DOHH2 (cell line): ENCODE measurements around the gene LUC7L2.

Source experiments
- H3F3A ChIP-seq: fragments of 200-600 bp; sonication (generic), shearing (Covaris generic); 2 replicates; pipeline ENCODE4 v1.6.0; 2016; ENCODE audit warnings: antibody characterized with exemption, mild to moderate bottlenecking; ENCODE audit not compliant: control insufficient read depth, insufficient read depth
- H3K27ac ChIP-seq: fragments of 200-600 bp; sonication (generic); 2 replicates; pipeline ENCODE4 v1.5.1; 2014; ENCODE audit warnings: low read depth, mild to moderate bottlenecking, low read length, moderate library complexity
- H3K27me3 ChIP-seq: fragments of 200-600 bp; sonication (generic); 2 replicates; pipeline ENCODE4 v1.6.1; 2014; ENCODE audit warnings: mild to moderate bottlenecking, low read length, mixed read lengths; ENCODE audit not compliant: control insufficient read depth
- H3K36me3 ChIP-seq: fragments of 200-600 bp; sonication (generic); 2 replicates; pipeline ENCODE4 v1.6.1; 2014; ENCODE audit warnings: mild to moderate bottlenecking, low read length, moderate library complexity, mixed read lengths; ENCODE audit not compliant: control insufficient read depth
- H3K4me1 ChIP-seq: fragments of 200-600 bp; sonication (generic); 2 replicates; pipeline ENCODE4 v1.6.1; 2014; ENCODE audit warnings: mild to moderate bottlenecking, low read length, mixed read lengths; ENCODE audit not compliant: control insufficient read depth
- H3K4me2 ChIP-seq: fragments of 200-600 bp; sonication (generic); 2 replicates; pipeline ENCODE4 v1.6.0; 2014; ENCODE audit warnings: mild to moderate bottlenecking, low read length, moderate library complexity
- H3K4me3 ChIP-seq: fragments of 200-600 bp; sonication (generic); 2 replicates; pipeline ENCODE4 v1.5.1; 2014; ENCODE audit warnings: mild to moderate bottlenecking, low read length, mixed read lengths
- H3K79me2 ChIP-seq: fragments of 200-600 bp; sonication (generic); 2 replicates; pipeline ENCODE4 v1.6.1; 2014; ENCODE audit warnings: mild to moderate bottlenecking, low read length, mixed read lengths; ENCODE audit not compliant: control insufficient read depth
- H3K9me2 ChIP-seq: fragments of 200-600 bp; sonication (generic); replicated peaks from 2 replicates; pipeline ENCODE4 v1.6.1; 2014; ENCODE audit warnings: mild to moderate bottlenecking, low read length, mixed read lengths; ENCODE audit not compliant: control insufficient read depth
- H3K9me3 ChIP-seq: fragments of 200-600 bp; sonication (generic); 2 replicates; pipeline ENCODE4 v1.6.1; 2014; ENCODE audit warnings: antibody characterized with exemption, low read length, mixed read lengths; ENCODE audit not compliant: control insufficient read depth, insufficient read depth
- H4K20me1 ChIP-seq: fragments of 200-600 bp; sonication (generic); 2 replicates; pipeline ENCODE4 v1.6.0; 2014; ENCODE audit warnings: low read depth, mild to moderate bottlenecking, antibody characterized with exemption, low read length, moderate library complexity; ENCODE audit not compliant: control insufficient read depth, insufficient read depth
- EZH2phosphoT487 ChIP-seq: fragments of 200-600 bp; sonication (generic); IDR thresholded peaks from 2 replicates; pipeline ENCODE4 v1.6.1; 2017; ENCODE audit warnings: borderline replicate concordance, mild to moderate bottlenecking, antibody characterized with exemption, low read length, moderate library complexity, mixed read lengths
- TF ChIP-seq, protein P1 (sequence below): fragments of 200-600 bp; sonication (generic); IDR thresholded peaks from one replicate; pipeline ENCODE4 v1.5.1; 2014; ENCODE audit warnings: antibody characterized with exemption, mild to moderate bottlenecking, low read depth, low read length; ENCODE audit not compliant: poor library complexity, severe bottlenecking

LUC7L2 gene

DNA sequence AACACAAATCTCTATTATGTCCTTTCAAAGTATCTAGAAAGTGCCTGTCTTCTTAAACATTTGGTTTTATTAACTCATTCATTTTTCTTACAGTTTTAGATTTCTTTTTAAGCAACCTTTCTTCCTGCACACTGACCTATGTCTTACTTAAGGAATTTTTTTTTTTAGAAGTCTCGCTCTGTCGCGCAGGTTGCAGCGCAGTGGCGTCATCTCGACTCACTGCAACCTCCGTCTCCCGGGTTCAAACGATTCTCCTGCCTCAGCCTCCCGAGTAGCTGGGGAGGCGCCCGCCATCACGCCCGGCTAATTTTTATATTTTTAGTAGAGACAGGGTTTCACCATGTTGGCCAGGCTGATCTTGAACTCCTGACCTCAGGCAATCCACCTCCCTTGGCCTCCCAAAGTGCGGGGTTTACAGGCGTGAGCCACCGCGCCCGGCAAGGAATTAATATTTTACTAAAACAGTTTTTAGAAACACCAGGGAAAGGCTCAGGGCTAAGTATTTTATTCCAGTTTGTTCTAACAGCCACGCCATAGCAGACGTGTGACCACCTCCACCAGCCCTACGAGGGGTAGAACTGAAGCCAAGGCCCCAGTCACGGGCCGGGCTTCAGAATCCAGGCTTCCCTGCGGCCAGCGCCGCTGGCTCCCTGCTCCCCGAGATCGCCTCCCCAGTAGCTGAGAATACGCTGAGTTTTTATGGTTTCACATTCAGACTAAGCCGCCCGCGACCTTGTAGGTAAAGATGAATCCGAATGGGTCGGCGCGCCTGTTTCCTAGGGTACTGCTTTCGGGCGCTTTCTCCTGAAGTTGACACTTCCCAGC, 941 bp upstream of the LUC7L2 start:
- Histone ChIP-seq H4K20me1 (peaks cover 14% of the 10 kb centered on the region), H3K4me3 (peak overlapping the region; percentile 95), H3F3A (peaks cover 21% of the 10 kb centered on the region), H3K9me2 (no peaks in the 10 kb centered on the region), H3K4me1 (peaks cover 47% of the 10 kb centered on the region), H3K27me3 (no peaks in the 10 kb centered on the region), H3K4me2 (peak overlapping the region; percentile 53), H3K9me3 (no peaks in the 10 kb centered on the region), H3K36me3 (peaks cover 51% of the 10 kb centered on the region), H3K79me2 (peaks cover 75% of the 10 kb centered on the region), H3K27ac (peak overlapping the region; percentile 91)
- TF ChIP-seq EZH2phosphoT487, result no peak
- TF ChIP-seq, protein P1, sequence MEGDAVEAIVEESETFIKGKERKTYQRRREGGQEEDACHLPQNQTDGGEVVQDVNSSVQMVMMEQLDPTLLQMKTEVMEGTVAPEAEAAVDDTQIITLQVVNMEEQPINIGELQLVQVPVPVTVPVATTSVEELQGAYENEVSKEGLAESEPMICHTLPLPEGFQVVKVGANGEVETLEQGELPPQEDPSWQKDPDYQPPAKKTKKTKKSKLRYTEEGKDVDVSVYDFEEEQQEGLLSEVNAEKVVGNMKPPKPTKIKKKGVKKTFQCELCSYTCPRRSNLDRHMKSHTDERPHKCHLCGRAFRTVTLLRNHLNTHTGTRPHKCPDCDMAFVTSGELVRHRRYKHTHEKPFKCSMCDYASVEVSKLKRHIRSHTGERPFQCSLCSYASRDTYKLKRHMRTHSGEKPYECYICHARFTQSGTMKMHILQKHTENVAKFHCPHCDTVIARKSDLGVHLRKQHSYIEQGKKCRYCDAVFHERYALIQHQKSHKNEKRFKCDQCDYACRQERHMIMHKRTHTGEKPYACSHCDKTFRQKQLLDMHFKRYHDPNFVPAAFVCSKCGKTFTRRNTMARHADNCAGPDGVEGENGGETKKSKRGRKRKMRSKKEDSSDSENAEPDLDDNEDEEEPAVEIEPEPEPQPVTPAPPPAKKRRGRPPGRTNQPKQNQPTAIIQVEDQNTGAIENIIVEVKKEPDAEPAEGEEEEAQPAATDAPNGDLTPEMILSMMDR, result no peak

- Histone ChIP-seq H3K9me3 (no peaks in the 10 kb centered on the region), H3K27ac (peak overlapping the region; percentile 91), H3K9me2 (no peaks in the 10 kb centered on the region)
Measured at GRCh38 chr7:139360210-139360947, 685 bp downstream of the LUC7L2 start.

GRCh38 chr7:139360948-139361307, 1.2 kb downstream of the LUC7L2 start:
- peaks cover 19% of the 10 kb centered on the region for H3F3A ChIP-seq
- H4K20me1 ChIP-seq, result peaks cover 32% of the 10 kb centered on the region
- H3K27me3 ChIP-seq, result no peaks in the 10 kb centered on the region
- peak overlapping the region; percentile 77 for H3K4me2 ChIP-seq
- H3K4me1 ChIP-seq, result peaks cover 51% of the 10 kb centered on the region
- peak overlapping the region; percentile 91 for H3K27ac ChIP-seq
- H3K36me3 ChIP-seq, result peaks cover 66% of the 10 kb centered on the region
- no peaks in the 10 kb centered on the region for H3K9me2 ChIP-seq
- peaks cover 93% of the 10 kb centered on the region for H3K79me2 ChIP-seq
- H3K9me3 ChIP-seq, result no peaks in the 10 kb centered on the region
- TF ChIP-seq, protein P1, result no peak
- no peak for TF ChIP-seq EZH2phosphoT487
- peak overlapping the region; percentile 95 for H3K4me3 ChIP-seq

More at GRCh38 chr7:139360210-139360947, 685 bp downstream of the LUC7L2 start:
- Histone ChIP-seq H4K20me1 (peaks cover 26% of the 10 kb centered on the region), H3K27me3 (no peaks in the 10 kb centered on the region), H3K4me2 (peak overlapping the region; percentile 77), H3K79me2 (peaks cover 90% of the 10 kb centered on the region), H3K4me1 (peaks cover 52% of the 10 kb centered on the region), H3K36me3 (peaks cover 66% of the 10 kb centered on the region), H3K4me3 (peak overlapping the region; percentile 95), H3F3A (peaks cover 24% of the 10 kb centered on the region)
- TF ChIP-seq EZH2phosphoT487, result no peak
- TF ChIP-seq, protein P1, result no peak
